ENCODE results near the gene TPRKB.
"Not testable (repeated sequence)": the region's sequence is repeated elsewhere in the genome, so short reads cannot be mapped to it uniquely, and the experiment has no call there.

Gene TPRKB

DNA sequence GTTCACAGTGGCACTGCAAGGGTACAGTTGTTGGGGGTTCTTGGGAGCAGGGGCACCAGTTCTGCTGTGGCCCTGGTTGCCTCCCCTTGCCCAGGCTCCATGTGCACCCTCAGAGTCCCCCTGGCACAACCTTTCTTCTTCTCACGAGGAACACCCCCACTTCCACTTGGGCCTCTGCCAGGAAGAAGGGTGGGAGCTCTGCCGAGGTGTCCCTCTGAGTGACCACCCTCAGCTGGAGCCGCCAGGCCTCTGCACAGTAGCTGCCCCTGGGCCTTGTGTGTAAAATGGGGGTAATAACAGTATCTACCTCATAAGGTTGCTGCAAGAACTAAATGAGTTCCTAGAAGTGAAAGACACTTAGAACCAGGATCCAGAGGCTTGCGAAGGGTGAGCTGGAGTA is 8.4 kb downstream of the TPRKB start:
- TF ChIP-seq, protein P1, sequence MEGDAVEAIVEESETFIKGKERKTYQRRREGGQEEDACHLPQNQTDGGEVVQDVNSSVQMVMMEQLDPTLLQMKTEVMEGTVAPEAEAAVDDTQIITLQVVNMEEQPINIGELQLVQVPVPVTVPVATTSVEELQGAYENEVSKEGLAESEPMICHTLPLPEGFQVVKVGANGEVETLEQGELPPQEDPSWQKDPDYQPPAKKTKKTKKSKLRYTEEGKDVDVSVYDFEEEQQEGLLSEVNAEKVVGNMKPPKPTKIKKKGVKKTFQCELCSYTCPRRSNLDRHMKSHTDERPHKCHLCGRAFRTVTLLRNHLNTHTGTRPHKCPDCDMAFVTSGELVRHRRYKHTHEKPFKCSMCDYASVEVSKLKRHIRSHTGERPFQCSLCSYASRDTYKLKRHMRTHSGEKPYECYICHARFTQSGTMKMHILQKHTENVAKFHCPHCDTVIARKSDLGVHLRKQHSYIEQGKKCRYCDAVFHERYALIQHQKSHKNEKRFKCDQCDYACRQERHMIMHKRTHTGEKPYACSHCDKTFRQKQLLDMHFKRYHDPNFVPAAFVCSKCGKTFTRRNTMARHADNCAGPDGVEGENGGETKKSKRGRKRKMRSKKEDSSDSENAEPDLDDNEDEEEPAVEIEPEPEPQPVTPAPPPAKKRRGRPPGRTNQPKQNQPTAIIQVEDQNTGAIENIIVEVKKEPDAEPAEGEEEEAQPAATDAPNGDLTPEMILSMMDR (IDR thresholded peaks at IDR 0.05; ENCODE audit: unreplicated experiment in 3 of 3), result no peak
- Mint-ChIP-seq H3K4me1 (no peaks in the 10 kb centered on the region), H3K36me3 (ENCODE audit: low read depth) (peaks cover 43% of the 10 kb centered on the region), H3K27me3 (ENCODE audit: low read depth) (no peaks in the 10 kb centered on the region), H3K9me3 (peaks cover under 1% of the 10 kb centered on the region), H3K4me3 (no peak overlapping the region), H3K27ac (no peak overlapping the region)

DNA sequence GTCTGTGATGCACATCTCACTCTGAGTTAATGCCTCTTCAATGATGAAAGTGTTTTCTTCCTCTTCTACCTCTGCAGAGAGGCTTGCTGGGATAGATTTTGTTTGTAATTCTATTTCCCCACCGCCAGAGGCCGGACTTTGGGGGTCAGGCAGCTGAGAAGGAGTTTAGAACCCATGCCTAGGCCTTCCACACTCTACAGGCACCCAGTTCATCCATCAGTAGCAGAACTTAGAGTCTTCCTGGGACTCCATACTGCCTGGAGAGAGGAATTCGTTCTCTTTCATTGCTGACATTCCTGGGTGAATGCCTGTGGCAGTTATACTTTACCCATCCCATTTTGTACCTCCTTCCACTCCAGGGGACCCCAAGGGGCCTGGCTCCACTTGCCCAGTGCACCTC is 9.1 kb downstream of the TPRKB start:
- H3K27ac Mint-ChIP-seq, result no peak overlapping the region

DNA sequence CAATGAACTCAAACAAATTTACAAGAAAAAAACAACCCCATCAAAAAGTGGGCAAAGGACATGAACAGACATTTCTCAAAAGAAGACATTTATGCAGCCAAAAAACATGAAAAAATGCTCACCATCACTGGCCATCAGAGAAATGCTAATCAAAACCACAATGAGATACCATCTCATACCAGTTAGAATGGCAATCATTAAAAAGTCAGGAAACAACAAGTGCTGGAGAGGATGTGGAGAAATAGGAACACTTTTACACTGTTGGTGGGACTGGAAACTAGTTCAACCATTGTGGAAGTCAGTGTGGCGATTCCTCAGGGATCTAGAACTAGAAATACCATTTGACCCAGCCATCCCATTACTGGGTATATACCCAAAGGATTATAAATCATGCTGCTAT is 10.5 kb downstream of the TPRKB start:
- H3K4me1 Mint-ChIP-seq; H3K27ac Mint-ChIP-seq; H3K4me3 Mint-ChIP-seq; H3K27me3 Mint-ChIP-seq (ENCODE audit: low read depth): not testable (repeated sequence)
- H3K36me3 Mint-ChIP-seq (ENCODE audit: low read depth), result peaks cover 36% of the 10 kb centered on the region
- peaks cover 11% of the 10 kb centered on the region for H3K9me3 Mint-ChIP-seq

More for the DNA sequence above, 9.1 kb downstream of the TPRKB start:
- no peaks in the 10 kb centered on the region for H3K4me1 Mint-ChIP-seq
- H3K36me3 Mint-ChIP-seq (ENCODE audit: low read depth), result peaks cover 42% of the 10 kb centered on the region
- TF ChIP-seq, protein P1 (IDR thresholded peaks at IDR 0.05; ENCODE audit: unreplicated experiment in 3 of 3), result no peak
- H3K9me3 Mint-ChIP-seq, result peaks cover 4% of the 10 kb centered on the region
- no peaks in the 10 kb centered on the region for H3K27me3 Mint-ChIP-seq (ENCODE audit: low read depth)
- H3K4me3 Mint-ChIP-seq, result no peak overlapping the region

DNA sequence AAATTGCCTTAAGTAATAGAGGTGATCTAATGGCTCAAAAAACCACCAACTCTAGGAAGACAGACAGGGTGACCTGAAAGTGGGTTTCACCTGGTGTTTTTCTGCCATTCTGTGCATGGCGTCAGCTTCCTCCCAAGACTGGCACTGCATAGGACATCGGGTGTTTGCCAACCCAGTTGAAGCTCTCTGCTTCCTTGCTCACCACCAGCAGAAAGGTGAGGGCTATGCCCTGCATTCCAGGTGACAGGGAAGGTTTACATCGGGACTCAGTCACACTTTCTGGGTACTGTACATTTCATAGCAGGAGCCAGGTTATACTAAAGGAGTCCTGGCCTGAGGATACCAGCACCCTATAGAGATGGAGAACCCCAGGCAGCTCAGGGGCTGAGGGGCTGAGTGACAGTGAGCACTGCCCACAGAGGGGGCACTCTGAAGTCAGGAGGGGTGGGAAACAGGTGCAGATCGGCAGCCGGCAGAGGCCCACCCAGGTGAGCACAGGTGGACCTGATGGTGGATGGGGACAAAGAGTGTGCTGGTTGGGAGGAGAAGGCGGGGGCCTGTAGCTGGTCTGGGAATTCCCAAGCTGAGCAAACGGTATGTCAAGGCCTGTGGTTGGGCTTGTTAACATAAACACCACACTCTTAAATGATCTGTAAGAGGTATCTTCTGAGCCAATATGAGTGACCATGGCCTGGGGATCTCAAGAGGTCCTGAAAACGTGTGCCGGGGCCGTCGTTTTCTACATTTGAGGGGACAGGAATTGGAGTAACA is 18.1 kb downstream of the TPRKB start:
- H3K27me3 Mint-ChIP-seq (ENCODE audit: low read depth), result peaks cover 11% of the 10 kb centered on the region
- TF ChIP-seq, protein P1 (IDR thresholded peaks at IDR 0.05; ENCODE audit: unreplicated experiment in 3 of 3), result no peak
- H3K27ac Mint-ChIP-seq, result no peak overlapping the region
- H3K4me1 Mint-ChIP-seq, result no peaks in the 10 kb centered on the region
- H3K36me3 Mint-ChIP-seq (ENCODE audit: low read depth), result peaks cover 27% of the 10 kb centered on the region
- no peak overlapping the region for H3K4me3 Mint-ChIP-seq
- peaks cover 25% of the 10 kb centered on the region for H3K9me3 Mint-ChIP-seq

DNA sequence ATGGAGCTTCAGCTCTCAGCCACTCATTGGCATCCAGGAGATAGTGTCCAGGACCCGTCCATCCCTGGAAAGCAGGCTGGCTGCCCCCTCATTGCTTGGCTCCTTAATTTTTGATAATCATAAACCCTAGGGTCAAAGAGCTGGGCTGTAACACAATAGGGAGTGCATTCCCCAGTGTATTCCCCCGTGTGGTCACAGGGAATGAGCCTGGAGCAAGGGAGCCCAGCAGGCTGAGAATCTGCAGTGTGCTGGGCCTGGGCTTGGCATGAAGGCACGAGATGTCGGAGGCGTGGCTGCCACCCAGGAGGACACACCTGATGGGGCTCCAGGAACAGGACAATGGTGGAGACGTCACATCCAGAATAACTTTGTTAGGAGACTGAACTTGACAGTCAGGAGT is 18.7 kb downstream of the TPRKB start:
- Mint-ChIP-seq H3K36me3 (ENCODE audit: low read depth) (peaks cover 24% of the 10 kb centered on the region), H3K4me1 (no peaks in the 10 kb centered on the region)

DNA sequence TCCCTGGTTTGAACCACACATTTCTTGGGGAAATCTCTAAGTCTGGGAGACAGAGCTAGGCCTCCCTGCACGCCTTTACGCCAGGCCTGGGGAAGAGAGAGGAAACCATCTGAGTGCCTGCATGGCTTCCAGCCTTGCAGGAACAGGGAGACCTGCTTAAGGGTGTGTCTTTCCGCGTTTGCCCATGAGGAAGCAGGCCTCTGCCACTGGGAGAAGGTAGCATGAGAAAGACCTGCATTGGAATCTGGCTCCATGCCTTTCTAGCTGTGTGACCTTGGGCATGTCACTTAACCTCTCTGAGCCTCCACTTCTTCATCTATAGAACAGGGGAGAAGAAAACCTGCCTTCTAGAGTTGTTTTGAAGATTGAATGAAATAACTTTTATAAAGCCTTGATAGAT is 19.4 kb downstream of the TPRKB start:
- not testable (repeated sequence) for H3K4me1 Mint-ChIP-seq

More for the DNA sequence above, 18.7 kb downstream of the TPRKB start:
- peaks cover 15% of the 10 kb centered on the region for H3K27me3 Mint-ChIP-seq (ENCODE audit: low read depth)
- H3K4me3 Mint-ChIP-seq, result no peak overlapping the region
- H3K9me3 Mint-ChIP-seq, result peaks cover 23% of the 10 kb centered on the region
- TF ChIP-seq, protein P1 (IDR thresholded peaks at IDR 0.05; ENCODE audit: unreplicated experiment in 3 of 3), result no peak
- H3K27ac Mint-ChIP-seq, result no peak overlapping the region

DNA sequence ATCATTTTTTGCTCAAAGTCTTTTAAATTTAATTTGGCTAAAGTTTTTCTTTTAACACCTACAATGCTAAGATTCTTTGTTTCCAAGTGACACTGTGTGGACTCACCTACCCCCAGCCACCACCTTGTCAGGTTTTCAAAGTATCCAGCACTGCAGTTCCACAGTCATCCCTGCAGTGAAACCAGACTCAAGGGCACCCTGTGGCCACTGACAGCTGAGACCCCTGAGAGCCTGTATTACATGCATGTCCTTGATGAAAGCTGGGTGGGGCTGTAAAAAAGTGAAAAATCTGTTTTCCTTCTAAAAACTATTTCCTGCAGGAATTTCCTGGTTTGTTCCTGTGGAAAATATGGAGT is 19.9 kb downstream of the TPRKB start:
- Mint-ChIP-seq H3K4me3 (no peak overlapping the region), H3K9me3 (peaks cover 16% of the 10 kb centered on the region), H3K36me3 (ENCODE audit: low read depth) (peaks cover 16% of the 10 kb centered on the region), H3K27ac (no peak overlapping the region), H3K27me3 (ENCODE audit: low read depth) (peaks cover 16% of the 10 kb centered on the region), H3K4me1 (no peaks in the 10 kb centered on the region)
- TF ChIP-seq, protein P1 (IDR thresholded peaks at IDR 0.05; ENCODE audit: unreplicated experiment in 3 of 3), result no peak

More for the DNA sequence above, 19.4 kb downstream of the TPRKB start:
- peaks cover 19% of the 10 kb centered on the region for H3K9me3 Mint-ChIP-seq
- H3K27ac Mint-ChIP-seq, H3K4me3 Mint-ChIP-seq: not testable (repeated sequence)
- H3K36me3 Mint-ChIP-seq (ENCODE audit: low read depth), result peaks cover 19% of the 10 kb centered on the region
- H3K27me3 Mint-ChIP-seq (ENCODE audit: low read depth), result peaks cover 16% of the 10 kb centered on the region
